ENCODE measurements around the gene FSD1L. TPM values are rescaled to one million over a fixed set of nuclear protein-coding genes. Genes with fewer than 3 reads are reported as not detected.

Gene FSD1L
- total RNA-seq, 1 donor from 2014 or later: 4.4 TPM

DNA sequence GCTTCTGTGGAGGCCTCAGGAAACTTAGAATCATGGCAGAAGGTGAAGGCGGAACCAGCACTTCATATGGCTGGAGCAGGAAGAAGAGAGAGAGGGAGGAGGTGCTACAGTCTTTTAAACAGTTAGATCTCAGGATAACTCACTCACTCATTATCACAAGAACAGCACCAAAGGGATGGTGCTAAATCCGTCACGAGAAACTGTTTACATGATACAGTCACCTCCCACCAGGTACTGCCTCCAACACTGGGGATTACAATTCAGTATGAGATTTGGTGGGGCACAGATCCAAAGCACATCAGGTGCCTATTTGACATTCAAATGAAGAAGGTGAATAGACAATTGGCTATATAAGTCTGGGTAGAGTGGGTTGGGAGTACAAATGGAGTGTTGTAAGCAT lies 145.3 kb downstream of the FSD1L start:
- H3K27me3 Mint-ChIP-seq: no peaks in the 10 kb centered on the region
- no peak overlapping the region for H3K27ac Mint-ChIP-seq
- H3K36me3 Mint-ChIP-seq (ENCODE audit: low read depth): peaks cover 28% of the 10 kb centered on the region
- H3K4me3 Mint-ChIP-seq: no peak overlapping the region
- peaks cover 10% of the 10 kb centered on the region for H3K9me3 Mint-ChIP-seq
- intact Hi-C loops (cut with micrococcal nuclease): no loop called here
- DNase-seq: no peak
- no peaks in the 10 kb centered on the region for H3K4me1 Mint-ChIP-seq

Other genes with a start within 250 kb of the FSD1L start
- gene SLC44A1, start 203.4 kb upstream of the FSD1L start, total RNA-seq: 2.5 and 2.9 TPM in 2 replicates
- 17.3 and 17.4 TPM in 2 replicates for gene FKTN, start 110.1 kb downstream of the FSD1L start, total RNA-seq
- gene TAL2, start 214.4 kb downstream of the FSD1L start, total RNA-seq: not detected in 2 replicates
- gene TMEM38B, start 246.5 kb downstream of the FSD1L start, total RNA-seq: 10.9 and 12.0 TPM in 2 replicates